ENCODE results near the gene ADGRF5. TPM values are rescaled to one million over a fixed set of nuclear protein-coding genes. Genes with fewer than 3 reads are reported as not detected.

ADGRF5 gene
- total RNA-seq, 1 donor = under 0.01 TPM

- H3K4me2 ChIP-seq (ENCODE audit: insufficient read depth, low read length) = no peak overlapping the region
- TF ChIP-seq, protein P1, sequence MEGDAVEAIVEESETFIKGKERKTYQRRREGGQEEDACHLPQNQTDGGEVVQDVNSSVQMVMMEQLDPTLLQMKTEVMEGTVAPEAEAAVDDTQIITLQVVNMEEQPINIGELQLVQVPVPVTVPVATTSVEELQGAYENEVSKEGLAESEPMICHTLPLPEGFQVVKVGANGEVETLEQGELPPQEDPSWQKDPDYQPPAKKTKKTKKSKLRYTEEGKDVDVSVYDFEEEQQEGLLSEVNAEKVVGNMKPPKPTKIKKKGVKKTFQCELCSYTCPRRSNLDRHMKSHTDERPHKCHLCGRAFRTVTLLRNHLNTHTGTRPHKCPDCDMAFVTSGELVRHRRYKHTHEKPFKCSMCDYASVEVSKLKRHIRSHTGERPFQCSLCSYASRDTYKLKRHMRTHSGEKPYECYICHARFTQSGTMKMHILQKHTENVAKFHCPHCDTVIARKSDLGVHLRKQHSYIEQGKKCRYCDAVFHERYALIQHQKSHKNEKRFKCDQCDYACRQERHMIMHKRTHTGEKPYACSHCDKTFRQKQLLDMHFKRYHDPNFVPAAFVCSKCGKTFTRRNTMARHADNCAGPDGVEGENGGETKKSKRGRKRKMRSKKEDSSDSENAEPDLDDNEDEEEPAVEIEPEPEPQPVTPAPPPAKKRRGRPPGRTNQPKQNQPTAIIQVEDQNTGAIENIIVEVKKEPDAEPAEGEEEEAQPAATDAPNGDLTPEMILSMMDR (IDR thresholded peaks at IDR 0.05; ENCODE audit: extremely low read depth, low read depth, low read length) = no peak
- H3K27ac ChIP-seq (ENCODE audit: low read depth, low read length) = no peak overlapping the region
Observed at GRCh38 chr6:46964716-46965519, 43.2 kb upstream of the ADGRF5 start.

DNA sequence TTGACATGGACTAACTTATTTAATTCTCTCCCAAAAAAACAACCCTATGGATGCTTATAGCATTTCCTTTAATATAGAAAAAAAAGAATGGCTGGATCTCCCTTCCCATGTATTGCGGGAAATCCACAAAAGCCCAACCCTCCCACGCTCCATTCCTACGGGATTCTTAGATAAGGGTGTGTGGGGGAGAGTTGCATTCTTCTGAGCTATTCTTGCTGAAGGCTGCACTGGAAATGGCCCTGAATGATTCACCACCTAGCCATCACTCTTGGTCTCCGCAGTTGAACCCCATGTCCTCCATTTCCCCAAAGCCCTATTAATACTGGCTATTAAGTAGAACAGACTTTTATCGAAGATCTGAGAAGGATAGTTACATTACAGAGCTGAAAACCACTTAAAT is 41.9 kb upstream of the ADGRF5 start:
- Histone ChIP-seq H2AFZ (ENCODE audit: low read length) (no peak overlapping the region), H3K4me3 (ENCODE audit: insufficient read depth, low read length) (no peak overlapping the region), H3K4me1 (ENCODE audit: insufficient read depth, low read length) (no peaks in the 10 kb centered on the region), H3K79me2 (ENCODE audit: insufficient read depth, low read length) (no peaks in the 10 kb centered on the region), H3K9me3 (ENCODE audit: low read depth, low read length) (no peaks in the 10 kb centered on the region), H3K4me2 (ENCODE audit: insufficient read depth, low read length) (no peak overlapping the region), H3K27me3 (ENCODE audit: insufficient read depth, low read length) (no peaks in the 10 kb centered on the region), H3K27ac (ENCODE audit: low read depth, low read length) (no peak overlapping the region), H4K20me1 (ENCODE audit: insufficient read depth, low read length) (no peaks in the 10 kb centered on the region), H3K36me3 (ENCODE audit: insufficient read depth, low read length) (no peaks in the 10 kb centered on the region)
- no peak for DNase-seq (ENCODE audit: insufficient read length, low spot score, missing footprints)
- TF ChIP-seq, protein P1 (IDR thresholded peaks at IDR 0.05; ENCODE audit: extremely low read depth, low read depth, low read length) = no peak

More at GRCh38 chr6:46964716-46965519, 43.2 kb upstream of the ADGRF5 start:
- Histone ChIP-seq H3K79me2 (ENCODE audit: insufficient read depth, low read length) (no peaks in the 10 kb centered on the region), H3K9me3 (ENCODE audit: low read depth, low read length) (no peaks in the 10 kb centered on the region), H3K27me3 (ENCODE audit: insufficient read depth, low read length) (no peaks in the 10 kb centered on the region), H4K20me1 (ENCODE audit: insufficient read depth, low read length) (no peaks in the 10 kb centered on the region), H2AFZ (ENCODE audit: low read length) (no peak overlapping the region), H3K4me3 (ENCODE audit: insufficient read depth, low read length) (no peak overlapping the region), H3K4me1 (ENCODE audit: insufficient read depth, low read length) (no peaks in the 10 kb centered on the region), H3K36me3 (ENCODE audit: insufficient read depth, low read length) (no peaks in the 10 kb centered on the region)
- no peak for DNase-seq (ENCODE audit: insufficient read length, low spot score, missing footprints)

- no peak overlapping the region for H3K27ac ChIP-seq (ENCODE audit: low read depth, low read length)
- no peaks in the 10 kb centered on the region for H3K9me3 ChIP-seq (ENCODE audit: low read depth, low read length)
- H4K20me1 ChIP-seq (ENCODE audit: insufficient read depth, low read length) = no peaks in the 10 kb centered on the region
- no peaks in the 10 kb centered on the region for H3K79me2 ChIP-seq (ENCODE audit: insufficient read depth, low read length)
- no peak overlapping the region for H2AFZ ChIP-seq (ENCODE audit: low read length)
- DNase-seq (ENCODE audit: insufficient read length, low spot score, missing footprints) = no peak
- no peak overlapping the region for H3K4me3 ChIP-seq (ENCODE audit: insufficient read depth, low read length)
- no peaks in the 10 kb centered on the region for H3K4me1 ChIP-seq (ENCODE audit: insufficient read depth, low read length)
- H3K4me2 ChIP-seq (ENCODE audit: insufficient read depth, low read length) = no peak overlapping the region
- no peaks in the 10 kb centered on the region for H3K36me3 ChIP-seq (ENCODE audit: insufficient read depth, low read length)
- TF ChIP-seq, protein P1 (IDR thresholded peaks at IDR 0.05; ENCODE audit: extremely low read depth, low read depth, low read length) = no peak
- no peaks in the 10 kb centered on the region for H3K27me3 ChIP-seq (ENCODE audit: insufficient read depth, low read length)
Observed at GRCh38 chr6:46963039-46963438, 41.3 kb upstream of the ADGRF5 start.

- no peaks in the 10 kb centered on the region for H4K20me1 ChIP-seq (ENCODE audit: insufficient read depth, low read length)
- H3K27me3 ChIP-seq (ENCODE audit: insufficient read depth, low read length) = no peaks in the 10 kb centered on the region
- H3K79me2 ChIP-seq (ENCODE audit: insufficient read depth, low read length) = no peaks in the 10 kb centered on the region
- no peak overlapping the region for H3K4me3 ChIP-seq (ENCODE audit: insufficient read depth, low read length)
- no peak overlapping the region for H3K4me2 ChIP-seq (ENCODE audit: insufficient read depth, low read length)
- H3K9me3 ChIP-seq (ENCODE audit: low read depth, low read length) = no peaks in the 10 kb centered on the region
- H3K27ac ChIP-seq (ENCODE audit: low read depth, low read length) = no peak overlapping the region
- no peak for DNase-seq (ENCODE audit: insufficient read length, low spot score, missing footprints)
- H2AFZ ChIP-seq (ENCODE audit: low read length) = no peak overlapping the region
- no peaks in the 10 kb centered on the region for H3K36me3 ChIP-seq (ENCODE audit: insufficient read depth, low read length)
- no peaks in the 10 kb centered on the region for H3K4me1 ChIP-seq (ENCODE audit: insufficient read depth, low read length)
- TF ChIP-seq, protein P1 (IDR thresholded peaks at IDR 0.05; ENCODE audit: extremely low read depth, low read depth, low read length) = no peak
Observed at GRCh38 chr6:46961711-46962110, 40.0 kb upstream of the ADGRF5 start.

Measured in osteoblast (primary cell).